H9 (cell line): ENCODE results near the gene ZNF618. TPM values are rescaled to one million over a fixed set of nuclear protein-coding genes. Genes with fewer than 3 reads are reported as not detected.

Experiments
- DNase-seq: peaks from one replicate; pipeline ENCODE4 v3.0.0-alpha.2; 2017
- H2AFZ ChIP-seq: one replicate; pipeline ENCODE4 v1.6.1; 2013; ENCODE audit warnings: mild to moderate bottlenecking, low read length, control low read depth, moderate library complexity
- H2AK5ac ChIP-seq: 2 replicates; pipeline ENCODE4 v1.6.1; 2013; ENCODE audit warnings: low read length, control low read depth, mixed read lengths; ENCODE audit not compliant: insufficient read length
- H2BK120ac ChIP-seq: one replicate; pipeline ENCODE4 v1.6.1; 2013; ENCODE audit warnings: low read depth, mild to moderate bottlenecking, low read length, control low read depth, inconsistent platforms; ENCODE audit not compliant: poor library complexity, severe bottlenecking
- H2BK12ac ChIP-seq: 2 replicates; pipeline ENCODE4 v1.6.1; 2013; ENCODE audit warnings: low read length, control low read depth, mixed read lengths, low read depth; ENCODE audit not compliant: insufficient read length
- H2BK15ac ChIP-seq: 2 replicates; pipeline ENCODE4 v1.6.1; 2013; ENCODE audit warnings: low read depth, low read length, control low read depth
- H2BK20ac ChIP-seq: one replicate; pipeline ENCODE4 v1.6.1; 2013; ENCODE audit warnings: low read depth, mild to moderate bottlenecking, low read length, control low read depth, inconsistent platforms; ENCODE audit not compliant: poor library complexity, severe bottlenecking
- H2BK5ac ChIP-seq: 2 replicates; pipeline ENCODE4 v1.6.1; 2013; ENCODE audit warnings: low read length, control low read depth, mixed read lengths; ENCODE audit not compliant: insufficient read length
- H3K14ac ChIP-seq: 2 replicates; pipeline ENCODE4 v1.6.1; 2013; ENCODE audit warnings: low read length, control low read depth; ENCODE audit not compliant: insufficient read depth
- H3K18ac ChIP-seq: 2 replicates; pipeline ENCODE4 v1.6.1; 2013; ENCODE audit warnings: low read depth, mild to moderate bottlenecking, mixed read lengths, low read length, control low read depth; ENCODE audit not compliant: insufficient read length
- H3K23ac ChIP-seq: 2 replicates; pipeline ENCODE4 v1.6.1; 2013; ENCODE audit warnings: low read length, control low read depth, mixed read lengths, low read depth; ENCODE audit not compliant: insufficient read length
- H3K23me2 ChIP-seq: 2 replicates; pipeline ENCODE4 v1.6.1; 2013; ENCODE audit warnings: low read depth, mild to moderate bottlenecking, mixed read lengths, low read length, control low read depth; ENCODE audit not compliant: insufficient read length, poor library complexity, severe bottlenecking
- H3K27ac ChIP-seq: 2 replicates; pipeline ENCODE4 v1.5.1; 2013; ENCODE audit warnings: low read length, control low read depth, mixed read lengths, low read depth; ENCODE audit not compliant: insufficient read length
- H3K27me3 ChIP-seq: 2 replicates; pipeline ENCODE4 v1.6.1; 2013; ENCODE audit warnings: low read length, control low read depth, inconsistent platforms; ENCODE audit not compliant: insufficient read depth
- H3K4ac ChIP-seq: 2 replicates; pipeline ENCODE4 v1.6.1; 2013; ENCODE audit warnings: low read depth, mild to moderate bottlenecking, control low read depth, inconsistent platforms, low read length, moderate library complexity
- H3K4me1 ChIP-seq: 2 replicates; pipeline ENCODE4 v1.6.1; 2013; ENCODE audit warnings: low read length, control low read depth, inconsistent platforms; ENCODE audit not compliant: insufficient read depth
- H3K4me2 ChIP-seq: 2 replicates; pipeline ENCODE4 v1.6.1; 2013; ENCODE audit warnings: low read length, control low read depth, mixed read lengths; ENCODE audit not compliant: insufficient read length, insufficient read depth
- H3K56ac ChIP-seq: 2 replicates; pipeline ENCODE4 v1.6.1; 2013; ENCODE audit warnings: low read depth, mild to moderate bottlenecking, mixed read lengths, low read length, control low read depth; ENCODE audit not compliant: insufficient read length
- H3K79me1 ChIP-seq: 2 replicates; pipeline ENCODE4 v1.6.1; 2013; ENCODE audit warnings: low read depth, mild to moderate bottlenecking, moderate library complexity, low read length, control low read depth, inconsistent platforms; ENCODE audit not compliant: insufficient read depth, poor library complexity, severe bottlenecking
- H3K79me2 ChIP-seq: 2 replicates; pipeline ENCODE4 v1.6.1; 2013; ENCODE audit warnings: low read length, control low read depth, inconsistent platforms; ENCODE audit not compliant: insufficient read depth
- H3K9ac ChIP-seq: 2 replicates; pipeline ENCODE4 v1.6.1; 2013; ENCODE audit warnings: low read length, control low read depth, mixed read lengths; ENCODE audit not compliant: insufficient read length; ENCODE audit errors: extremely low read depth
- H3K9me3 ChIP-seq: one replicate; pipeline ENCODE4 v1.6.1; 2013; ENCODE audit warnings: low read depth, low read length, inconsistent platforms; ENCODE audit not compliant: control insufficient read depth
- H3T11ph ChIP-seq: one replicate; pipeline ENCODE4 v1.6.1; 2013; ENCODE audit warnings: mild to moderate bottlenecking, low read length, control low read depth, inconsistent platforms
- H4K20me1 ChIP-seq: one replicate; pipeline ENCODE4 v1.6.1; 2013; ENCODE audit not compliant: control insufficient read depth, insufficient read length, insufficient read depth
- H4K5ac ChIP-seq: 2 replicates; pipeline ENCODE4 v1.6.1; 2013; ENCODE audit warnings: low read depth, mild to moderate bottlenecking, mixed read lengths, low read length, control low read depth; ENCODE audit not compliant: insufficient read length
- H4K8ac ChIP-seq: replicated peaks from 2 replicates; pipeline ENCODE4 v1.6.1; 2013; ENCODE audit warnings: low read length, control low read depth, mixed read lengths, low read depth; ENCODE audit not compliant: insufficient read length
- H4K91ac ChIP-seq: 2 replicates; pipeline ENCODE4 v1.6.1; 2013; ENCODE audit warnings: low read depth, mild to moderate bottlenecking, moderate library complexity, mixed read lengths, low read length, control low read depth; ENCODE audit not compliant: insufficient read length
- H3K27ac Mint-ChIP-seq, 3 experiments: 2 replicates in 2 of 3; 3 replicates in 1 of 3; pipeline ENCODE4 v1.8.0; 2020 to 2021; ENCODE audit warnings: mixed read lengths in 3 of 3, mild to moderate bottlenecking in 1 of 3, moderate library complexity in 1 of 3
- H3K27me3 Mint-ChIP-seq: 2 replicates; pipeline ENCODE4 v1.8.0; 2021; ENCODE audit warnings: low read depth, mild to moderate bottlenecking, moderate library complexity, mixed read lengths
- H3K36me3 Mint-ChIP-seq, 3 experiments: 2 replicates in 2 of 3; 3 replicates in 1 of 3; pipeline ENCODE4 v1.8.0; 2020 to 2021; ENCODE audit warnings: low read depth in 3 of 3, mixed read lengths in 3 of 3; ENCODE audit not compliant: insufficient read depth in 1 of 3
- H3K4me1 Mint-ChIP-seq, 2 experiments: 2 replicates each; pipeline ENCODE4 v1.8.0; 2020; ENCODE audit warnings: mixed read lengths in 2 of 2
- H3K4me3 Mint-ChIP-seq, 2 experiments: 2 replicates in 1 of 2; 3 replicates in 1 of 2; pipeline ENCODE4 v1.8.0; 2020 to 2021; ENCODE audit warnings: mild to moderate bottlenecking in 2 of 2, mixed read lengths in 2 of 2, moderate library complexity in 1 of 2
- H3K9me3 Mint-ChIP-seq, 2 experiments: 2 replicates in 1 of 2; 3 replicates in 1 of 2; pipeline ENCODE4 v1.8.0; 2020; ENCODE audit warnings: mild to moderate bottlenecking in 2 of 2, mixed read lengths in 2 of 2, moderate library complexity in 1 of 2
- CTCF ChIP-seq: fragments of 200-600 bp; sonication (generic); conservative IDR thresholded peaks from 3 replicates; pipeline ENCODE4 v1.8.0; 2021; ENCODE audit warnings: antibody characterized with exemption, mild to moderate bottlenecking
- WGBS: extraction: QIAGEN DNeasy Blood & Tissue Kit; methylation state at CpG from one replicate; pipeline ENCODE4 v1.1.7; 2013; ENCODE audit warnings: missing lambda C conversion rate, low lambda C conversion rate, mixed read lengths; ENCODE audit not compliant: insufficient read length; ENCODE audit errors: extremely low coverage; 5-methylcytosine and 5-hydroxymethylcytosine counted together
- total RNA-seq: library from RNA; stranded (reverse); gene quantifications from 2 replicates; pipeline ENCODE4 v1.2.1, GENCODE V29; 2021

Gene ZNF618
- total RNA-seq, 1 experiment from 2014 or later, result 13.6 TPM

GRCh38 chr9:114001410-114001685 is 125.2 kb downstream of the ZNF618 start:
- Histone ChIP-seq H2BK12ac (no peak overlapping the region), H2AFZ (no peak overlapping the region), H2BK15ac (no peak overlapping the region), H3K9ac (no peak overlapping the region), H3K23me2 (peaks cover 3% of the 10 kb centered on the region), H2BK20ac (no peak overlapping the region), H3K9me3 (no peaks in the 10 kb centered on the region), H4K8ac (no peak overlapping the region), H3K14ac (no peak overlapping the region), H3K23ac (no peak overlapping the region), H3K4me2 (no peak overlapping the region), H2BK120ac (no peak overlapping the region), H3K56ac (no peak overlapping the region), H3K4ac (no peak overlapping the region), H4K20me1 (no peaks in the 10 kb centered on the region), H4K5ac (no peak overlapping the region), H4K91ac (no peak overlapping the region), H3K18ac (no peak overlapping the region), H3K4me1 (no peaks in the 10 kb centered on the region), H3K79me2 (no peaks in the 10 kb centered on the region), H3K79me1 (no peaks in the 10 kb centered on the region), H3K27ac (no peak overlapping the region), H3T11ph (no peak overlapping the region), H2AK5ac (no peak overlapping the region), H3K27me3 (no peaks in the 10 kb centered on the region), H2BK5ac (no peak overlapping the region)
- Mint-ChIP-seq H3K4me3 (no peak overlapping the region), H3K9me3 (no peaks in the 10 kb centered on the region), H3K27ac (no peak overlapping the region), H3K4me1 (0 out of 4 replicates have a peak, but pooled peaks cover 0 to 2% of the 10 kb centered on the region in 2 experiments), H3K36me3 (peaks cover 3 to 27% (median 12%) of the 10 kb centered on the region in 3 experiments; a peak in 5 of 7 replicates), H3K27me3 (no peaks in the 10 kb centered on the region)
- no peak for TF ChIP-seq CTCF
- DNase-seq, result no peak
- WGBS, result no CpG with 5 or more reads among the region's 3 CpGs
